Activated CD8-positive, alpha-beta memory T cell treated with anti-CD3 and anti-CD28 coated beads for 24 hours (primary cell): ENCODE data around the gene BCL2.
"Not testable (repeated sequence)": the region's sequence is repeated elsewhere in the genome, so short reads cannot be mapped to it uniquely, and the experiment has no call there.

Experiments used
- DNase-seq: peaks from one replicate; pipeline ENCODE4 v3.0.0-alpha.2; 2020

Gene BCL2

DNA sequence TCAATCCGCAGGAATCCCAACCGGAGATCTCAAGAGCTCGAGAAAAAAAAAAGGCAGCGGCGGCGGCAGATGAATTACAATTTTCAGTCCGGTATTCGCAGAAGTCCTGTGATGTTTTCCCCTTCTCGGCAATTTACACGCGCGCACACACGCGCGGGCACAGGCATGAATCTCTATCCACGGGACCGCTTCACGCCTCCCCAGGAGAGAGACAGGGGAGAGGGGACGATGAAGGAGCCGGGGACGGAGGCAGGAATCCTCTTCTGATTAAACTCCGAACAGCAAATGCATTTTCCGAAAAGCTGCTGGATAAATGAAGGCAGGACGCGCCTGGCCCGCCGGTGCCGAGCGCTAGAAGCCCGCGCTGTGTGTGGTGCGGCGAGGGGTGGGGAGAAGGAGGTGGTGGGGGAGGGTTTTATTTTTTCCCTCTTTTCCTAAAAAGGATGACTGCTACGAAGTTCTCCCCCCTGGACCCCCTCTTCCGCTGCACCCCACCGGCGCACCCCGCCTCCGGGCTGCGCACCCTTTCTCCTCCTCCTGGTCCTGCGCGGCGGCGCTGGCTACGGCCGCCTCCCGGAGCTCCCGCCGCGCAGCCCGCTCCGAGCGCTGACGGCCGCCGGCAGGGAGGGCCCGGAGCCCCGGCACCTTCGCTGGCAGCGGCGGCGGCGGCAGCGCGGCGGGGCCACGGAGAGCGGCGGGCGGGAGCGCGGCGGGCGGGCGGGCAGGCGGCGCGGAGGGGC lies at the start of gene BCL2:
Gene BCL2 (minus strand): TSS at position 387 of the 740 bp plus-strand sequence.
- peak; percentile 82 for DNase-seq

DNA sequence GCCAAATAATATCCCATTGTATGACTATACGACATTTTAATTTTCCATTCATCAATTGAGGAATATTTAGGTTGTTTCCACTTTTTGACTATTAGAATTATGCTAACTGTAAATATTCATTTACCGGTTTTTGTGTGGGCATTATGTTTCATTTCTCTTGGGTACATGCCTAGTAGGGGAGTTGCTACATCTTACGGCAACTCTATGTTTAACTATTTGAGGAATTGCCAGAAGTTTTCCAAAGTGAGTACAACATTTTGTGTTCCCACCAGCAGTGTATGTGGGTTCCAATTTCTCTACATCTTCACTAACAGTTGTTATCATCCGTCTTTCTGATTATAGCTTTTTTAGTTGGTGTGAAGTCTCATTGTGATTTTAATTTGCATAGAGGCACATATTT lies 49.0 kb upstream of the BCL2 start:
- no peak for DNase-seq

DNA sequence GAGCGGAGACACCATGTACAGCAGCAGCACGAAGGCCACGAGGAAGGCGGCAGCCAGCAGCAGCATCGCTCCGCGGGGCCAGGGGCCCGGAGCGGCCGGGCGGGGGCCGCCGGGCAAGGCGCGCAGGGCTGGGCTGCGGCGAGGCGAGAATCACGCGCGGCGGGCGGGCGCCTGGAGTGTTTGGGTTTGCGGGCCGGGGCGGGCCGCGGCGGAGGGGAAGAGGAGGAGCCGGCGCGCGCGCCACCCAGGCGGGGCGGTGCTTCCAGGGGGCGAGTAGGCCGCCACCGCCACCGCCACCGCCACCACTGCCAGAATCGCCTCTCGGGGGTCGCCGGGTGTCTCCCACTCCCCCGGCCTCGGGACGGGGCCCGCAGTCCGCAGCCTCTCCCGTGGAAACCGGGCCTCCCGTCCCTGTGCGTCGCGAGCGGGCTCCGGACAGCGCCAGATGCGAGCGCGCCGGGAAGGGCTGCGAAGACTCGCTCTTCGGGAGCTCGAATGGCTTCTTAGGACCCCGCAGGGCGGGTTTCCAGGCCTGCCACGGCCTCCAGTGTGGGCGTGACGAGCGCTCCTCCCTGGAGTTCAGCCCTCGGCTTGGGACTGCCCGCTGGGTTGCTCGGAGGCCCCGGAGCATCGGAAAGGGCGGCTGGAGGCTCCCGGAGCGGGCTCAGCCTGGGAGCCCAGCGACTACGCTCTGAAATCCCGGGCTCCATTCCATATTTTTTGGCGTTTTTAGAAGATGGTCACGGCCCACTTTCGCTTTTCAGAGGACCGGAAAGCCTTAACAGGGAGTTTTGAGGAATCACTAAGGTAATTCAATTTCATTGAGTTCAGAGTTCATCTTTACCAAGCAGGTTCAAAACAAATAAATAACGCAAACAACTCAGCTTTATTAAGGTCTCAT lies 47.7 kb upstream of the BCL2 start, which contains the start of gene KDSR:
Gene KDSR (minus strand): TSS at position 154 of the 901 bp plus-strand sequence. CDS start 88 bp downstream, at position 66.
- DNase-seq = peak; percentile 91

DNA sequence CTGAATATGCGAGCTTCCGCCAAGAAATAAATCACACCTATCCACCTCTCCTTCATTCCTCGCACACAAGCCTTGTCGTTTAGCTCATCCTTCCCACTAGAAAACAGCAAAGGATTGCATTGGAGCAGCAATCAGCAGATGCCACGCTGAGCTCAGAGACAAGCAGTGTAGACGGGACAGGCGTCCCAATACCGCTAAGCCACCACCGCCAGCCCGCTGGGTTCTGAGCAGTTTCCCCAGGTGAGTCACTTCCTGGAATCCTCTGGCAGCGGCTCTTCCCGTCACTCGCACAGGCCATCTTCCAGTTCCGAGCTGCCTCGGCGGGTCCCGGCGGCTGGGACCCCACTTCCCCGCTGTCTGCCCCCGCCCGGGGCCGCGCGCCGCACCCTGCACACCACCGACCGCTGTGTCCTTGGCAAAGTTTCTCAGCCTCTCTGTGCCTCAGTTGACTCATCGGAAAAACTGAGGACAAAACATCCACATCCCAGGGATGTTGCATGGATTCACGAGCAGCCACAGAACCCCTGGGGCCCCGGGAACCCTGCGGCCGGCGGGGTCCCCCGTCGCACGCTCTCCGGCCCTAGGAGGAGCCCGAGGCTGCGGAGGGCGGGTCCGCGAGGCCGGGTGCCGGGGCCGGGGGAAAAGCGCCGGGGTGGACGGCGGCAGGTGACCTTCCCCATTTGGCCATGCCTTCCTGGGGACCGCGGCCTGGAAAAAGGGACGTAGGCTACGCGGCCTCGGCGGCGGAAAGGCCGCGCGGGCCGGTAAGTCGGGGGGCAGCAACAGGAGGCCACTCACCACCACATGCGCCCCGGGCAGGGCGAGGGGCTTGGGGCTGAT lies 46.9 kb upstream of the BCL2 start:
- peak; percentile 82 for DNase-seq

- no peak for DNase-seq
These were observed 46.3 kb upstream of the BCL2 start for GRCh38 chr18:63365876-63366212.

- no peak for DNase-seq
These were observed 44.4 kb upstream of the BCL2 start for GRCh38 chr18:63363951-63364350.

- DNase-seq = not testable (repeated sequence)
These were observed 43.9 kb upstream of the BCL2 start for GRCh38 chr18:63363420-63363819.

- no peak for DNase-seq
These were observed 36.8 kb upstream of the BCL2 start for GRCh38 chr18:63356272-63356896.

DNA sequence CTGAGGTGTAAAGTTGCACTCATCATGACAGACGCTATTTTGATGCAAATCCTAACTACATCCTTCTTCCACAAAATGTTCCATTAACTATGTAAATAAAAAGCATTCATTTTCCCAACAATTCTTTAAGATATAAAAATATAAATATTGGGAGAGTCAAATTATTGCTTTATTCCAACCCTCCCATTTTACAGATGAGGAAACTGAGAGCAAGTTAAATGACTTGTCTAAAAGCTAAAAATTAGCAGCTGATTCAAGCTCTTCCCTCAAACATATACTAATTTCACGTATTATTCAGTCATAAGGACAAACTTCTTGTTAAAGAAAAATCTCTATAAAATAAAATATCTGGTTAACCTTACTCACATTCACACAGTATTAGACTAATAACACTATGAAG lies 30.7 kb upstream of the BCL2 start:
- no peak for DNase-seq

GRCh38 chr18:63348508-63349136 lies 29.1 kb upstream of the BCL2 start:
- DNase-seq = no peak

DNA sequence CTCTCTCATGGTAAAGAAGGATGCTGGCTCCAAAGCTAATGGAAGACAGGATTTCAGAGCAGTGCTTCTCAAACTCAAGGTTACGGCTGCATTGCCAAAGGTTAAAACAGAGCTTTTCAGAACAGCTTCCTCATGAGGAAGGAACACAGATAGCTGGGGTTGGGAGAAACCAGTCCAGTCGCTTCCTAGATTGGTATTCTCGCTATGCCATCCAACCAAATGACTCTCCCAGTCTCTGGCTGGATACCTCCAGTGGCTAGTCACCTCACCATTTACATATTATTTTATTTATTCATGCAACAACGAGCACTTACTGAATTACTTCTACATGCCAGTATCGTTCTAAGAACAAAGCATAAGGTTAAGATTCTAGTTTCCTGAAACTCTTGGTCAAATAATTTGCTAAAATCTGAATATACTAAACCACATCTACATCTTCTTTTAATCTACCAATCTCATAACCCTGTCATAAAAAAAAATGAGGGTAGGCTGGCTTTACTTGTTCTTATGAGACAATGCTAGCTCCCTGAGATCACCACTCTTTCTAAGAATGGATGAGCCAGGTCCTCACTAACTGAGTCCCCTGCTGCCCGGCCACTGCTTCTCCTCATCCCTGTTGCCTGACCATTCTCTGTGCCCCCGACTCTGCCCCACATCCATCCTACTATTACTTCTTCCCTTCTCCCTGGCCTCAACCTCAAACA lies 27.1 kb upstream of the BCL2 start:
- no peak for DNase-seq

- DNase-seq = no peak
These were observed 26.5 kb upstream of the BCL2 start for GRCh38 chr18:63346031-63346430.

GRCh38 chr18:63344918-63345317 lies 25.3 kb upstream of the BCL2 start:
- no peak for DNase-seq

DNA sequence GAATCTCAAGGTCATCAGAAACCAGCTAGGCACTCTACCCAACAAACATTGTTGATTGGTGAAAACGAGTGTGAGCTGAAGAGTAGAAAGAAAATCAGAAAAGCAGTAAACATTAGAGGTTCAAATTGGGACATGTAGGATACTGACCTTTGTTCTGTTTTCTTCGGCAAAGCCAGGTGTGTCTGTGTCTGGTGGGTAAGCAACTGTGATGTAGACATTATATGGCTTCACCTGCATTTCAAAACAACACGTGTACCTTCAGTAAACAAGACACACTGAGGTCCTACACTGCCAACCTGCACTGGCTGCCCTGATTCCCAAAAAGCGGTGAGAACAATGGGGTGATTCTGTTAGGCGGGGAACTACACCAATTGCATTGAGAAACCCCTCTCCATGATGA lies 24.7 kb upstream of the BCL2 start:
- DNase-seq = no peak

- no peak for DNase-seq
These were observed 22.6 kb upstream of the BCL2 start for GRCh38 chr18:63342206-63342605.

DNA sequence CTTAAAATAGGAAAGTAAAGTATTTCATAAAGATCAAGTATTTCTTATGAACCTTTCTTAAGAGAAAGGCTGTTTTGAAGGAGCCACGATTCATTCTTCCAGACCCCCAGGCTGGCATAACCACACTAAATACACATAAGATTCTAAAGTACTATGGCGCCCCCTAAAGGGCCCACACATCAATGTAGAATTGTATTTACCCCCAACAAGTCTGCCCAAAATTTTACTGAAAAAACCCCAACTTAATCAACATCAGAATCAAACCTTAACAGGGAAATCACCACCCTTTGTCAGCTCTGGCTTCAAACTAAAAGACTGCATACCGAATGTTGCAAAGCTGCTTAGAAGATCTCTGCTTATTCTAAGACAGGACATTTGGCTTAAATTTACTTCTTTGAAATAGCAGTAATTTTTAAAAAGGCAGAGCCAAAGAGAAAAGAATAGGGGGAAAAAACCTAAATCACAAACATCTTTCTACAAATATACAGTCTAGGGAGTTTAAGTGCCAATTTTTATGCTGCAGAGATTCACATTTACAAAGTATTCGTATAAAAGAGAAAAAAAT lies 20.4 kb upstream of the BCL2 start:
- DNase-seq = no peak

DNA sequence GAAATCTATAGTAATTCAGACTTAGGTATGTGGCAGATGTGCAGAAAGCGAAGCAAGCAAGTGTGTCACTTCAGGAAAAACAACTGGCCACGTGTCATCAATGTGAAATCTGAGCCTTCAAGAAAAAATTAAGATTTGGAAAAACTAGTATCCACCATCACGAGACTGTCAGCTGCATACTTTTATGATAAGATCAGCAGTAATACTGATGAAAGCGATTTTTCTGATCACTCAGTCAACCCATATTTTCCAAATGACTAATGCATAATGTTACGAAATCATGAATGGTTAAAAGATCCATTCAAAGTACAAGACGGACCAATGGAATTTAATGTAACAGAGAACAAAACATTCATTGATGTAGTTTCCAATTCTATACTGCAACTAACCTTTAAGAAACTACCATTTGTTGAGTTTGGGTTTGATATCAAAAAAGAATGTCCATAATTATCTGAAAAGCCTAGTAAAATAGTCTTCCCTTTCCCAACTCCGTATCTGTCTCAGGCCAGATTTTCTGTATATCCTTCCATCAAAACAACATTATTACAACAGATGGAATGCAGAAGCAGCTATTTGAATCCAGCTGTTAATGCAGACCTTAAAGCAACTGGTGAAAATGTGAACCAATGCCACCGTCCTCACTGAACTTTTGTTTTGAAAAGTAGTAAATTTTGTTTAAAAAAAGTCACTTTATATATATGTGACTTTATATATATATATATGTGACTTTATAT lies 17.0 kb upstream of the BCL2 start:
- no peak for DNase-seq

- DNase-seq = no peak
These were observed 11.5 kb upstream of the BCL2 start for GRCh38 chr18:63331105-63331504.

- no peak for DNase-seq
These were observed 10.0 kb upstream of the BCL2 start for GRCh38 chr18:63329431-63330145.

DNA sequence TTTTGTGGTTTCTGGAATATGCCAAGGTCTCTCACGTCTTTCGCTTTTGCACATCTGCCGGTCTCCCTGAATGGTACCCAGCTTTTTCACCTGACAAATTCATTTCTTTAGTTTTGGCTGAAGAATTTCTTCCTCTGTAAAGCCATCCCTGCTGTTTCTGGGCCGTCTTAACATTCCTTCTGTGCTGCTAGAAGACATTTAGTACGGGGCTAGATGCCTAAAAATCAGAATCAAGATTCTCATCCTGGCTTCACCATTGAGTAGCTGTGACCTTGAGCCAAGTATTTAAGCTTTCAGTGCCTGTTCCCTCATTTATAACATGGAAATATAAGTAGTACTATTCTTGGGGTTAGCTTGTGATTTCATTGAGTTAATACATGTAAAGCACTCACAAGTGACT lies 6.4 kb upstream of the BCL2 start:
- no peak for DNase-seq
